Caco-2 (cell line): ENCODE results near the gene MACROD2. TPM values are rescaled to one million over a fixed set of nuclear protein-coding genes. Genes with fewer than 3 reads are reported as not detected.

Experiments
- BruUV-seq: library from RNA; stranded (reverse); fragments of 400-500 nt; replicated peaks from 2 replicates; lab custom pipeline; 2021; lab: Mats Ljungman, UMichigan
- CTCF ChIA-PET: fragments of 300-600 bp; sonication (Branson Sonifier 250); formaldehyde crosslinking; loops from one replicate; lab custom pipeline; 2022; ENCODE audit warnings: antibody characterized with exemption; lab: Charles Lee
- POLR2A ChIA-PET: fragments of 300-600 bp; sonication (Branson Sonifier 250); formaldehyde crosslinking; loops from one replicate; lab custom pipeline; 2022; ENCODE audit warnings: antibody characterized with exemption; lab: Charles Lee
- DNase-seq, 2 experiments: peaks; one replicate each; pipeline versions ENCODE4 v3.0.0 to v3.0.0-alpha.2; 2020 to 2022
- H3K27me3 ChIP-seq: replicated peaks from 2 replicates; pipeline ENCODE4 v1.6.0; 2011; ENCODE audit warnings: low read length; ENCODE audit not compliant: control insufficient read depth, insufficient read depth
- H3K36me3 ChIP-seq: 2 replicates; pipeline ENCODE4 v1.5.1; 2011; ENCODE audit warnings: low read length; ENCODE audit not compliant: control insufficient read depth, insufficient read depth
- H3K4me1 ChIP-seq: fragments of 250-450 bp; sonication (Bioruptor Pico); 2 replicates; pipeline ENCODE4 v1.5.1; 2020; ENCODE audit warnings: mild to moderate bottlenecking
- H3K4me3 ChIP-seq: 2 replicates; pipeline ENCODE4 v1.5.1; 2011; ENCODE audit warnings: low read depth, mild to moderate bottlenecking, control low read depth, low read length
- H3K9me3 ChIP-seq: fragments of 250-450 bp; sonication (Bioruptor Pico); 2 replicates; pipeline ENCODE4 v1.5.1; 2020; ENCODE audit warnings: mild to moderate bottlenecking, moderate library complexity
- H3K27ac Mint-ChIP-seq: one replicate; pipeline ENCODE4 v1.8.0; 2022; ENCODE audit warnings: mixed read lengths; ENCODE audit not compliant: unreplicated experiment
- H3K27me3 Mint-ChIP-seq: one replicate; pipeline ENCODE4 v1.8.0; 2022; ENCODE audit warnings: mixed read lengths; ENCODE audit not compliant: insufficient read depth, unreplicated experiment
- H3K36me3 Mint-ChIP-seq: one replicate; pipeline ENCODE4 v1.8.0; 2022; ENCODE audit warnings: mild to moderate bottlenecking, mixed read lengths; ENCODE audit not compliant: insufficient read depth, unreplicated experiment
- H3K4me1 Mint-ChIP-seq: one replicate; pipeline ENCODE4 v1.8.0; 2022; ENCODE audit warnings: low read depth, mixed read lengths; ENCODE audit not compliant: unreplicated experiment
- H3K4me3 Mint-ChIP-seq: one replicate; pipeline ENCODE4 v1.8.0; 2022; ENCODE audit warnings: mild to moderate bottlenecking, moderate library complexity, mixed read lengths; ENCODE audit not compliant: unreplicated experiment
- H3K9me3 Mint-ChIP-seq: one replicate; pipeline ENCODE4 v1.8.0; 2022; ENCODE audit warnings: mixed read lengths; ENCODE audit not compliant: unreplicated experiment
- intact Hi-C: fragments of 100-400 bp; cut with micrococcal nuclease; formaldehyde crosslinking; loops from one replicate; pipeline ENCODE4 v1.10.0; 2022; ENCODE audit not compliant: unreplicated experiment
- total RNA-seq: library from RNA; stranded (reverse); gene quantifications from 2 replicates; pipeline ENCODE4 v1.2.3, GENCODE V29; 2022
- TF ChIP-seq, protein P1 (sequence below), 2 experiments: fragments of 200-600 bp in 1 of 2; IDR thresholded peaks; 1 replicate in 1 of 2; 2 replicates in 1 of 2; pipeline versions ENCODE4 v1.5.1 to v1.8.0; 2011 to 2022; ENCODE audit warnings: antibody characterized with exemption in 1 of 2, control low read depth in 1 of 2, inconsistent platforms in 1 of 2, low read depth in 1 of 2, low read length in 1 of 2, mild to moderate bottlenecking in 1 of 2, moderate library complexity in 1 of 2; ENCODE audit not compliant: insufficient read depth in 1 of 2, severe bottlenecking in 1 of 2, unreplicated experiment in 1 of 2

MACROD2 gene
- total RNA-seq, 1 experiment from 2014 or later: 6.4 TPM

DNA sequence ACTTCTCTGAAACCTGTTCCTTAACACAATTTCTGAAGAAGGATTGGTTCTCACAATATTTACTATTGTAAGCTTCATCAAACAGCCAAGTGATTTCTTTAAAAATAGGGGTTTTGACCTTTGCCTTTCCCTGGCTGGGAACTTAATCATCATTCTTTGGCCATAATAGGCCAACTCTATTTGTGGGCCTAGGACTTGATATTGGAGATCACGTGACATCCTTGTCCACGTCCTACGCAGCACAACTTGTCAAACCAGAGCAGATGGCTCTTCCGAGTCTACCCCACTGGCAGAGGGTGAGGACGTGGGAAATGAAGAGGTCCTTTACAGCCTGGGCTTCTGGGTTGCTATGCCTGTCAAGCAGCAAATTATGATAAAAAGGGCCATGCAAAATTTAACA lies 1547.3 kb downstream of the MACROD2 start:
- no peak overlapping the region for H3K4me3 Mint-ChIP-seq
- intact Hi-C loops: no loop called here
- Histone ChIP-seq H3K4me3 (no peak overlapping the region), H3K9me3 (no peaks in the 10 kb centered on the region), H3K36me3 (no peaks in the 10 kb centered on the region), H3K27me3 (no peaks in the 10 kb centered on the region), H3K4me1 (peaks cover 4% of the 10 kb centered on the region; the same call in 1 of the 2 replicates)
- H3K9me3 Mint-ChIP-seq: no peaks in the 10 kb centered on the region
- no peak overlapping the region for H3K27ac Mint-ChIP-seq
- DNase-seq: no peak
- ChIA-PET CTCF (no interaction called here), POLR2A (no interaction called here)
- no TSS peak for BruUV-seq
- no peaks in the 10 kb centered on the region for H3K4me1 Mint-ChIP-seq
- H3K36me3 Mint-ChIP-seq: no peaks in the 10 kb centered on the region
- no peaks in the 10 kb centered on the region for H3K27me3 Mint-ChIP-seq
- TF ChIP-seq, protein P1, sequence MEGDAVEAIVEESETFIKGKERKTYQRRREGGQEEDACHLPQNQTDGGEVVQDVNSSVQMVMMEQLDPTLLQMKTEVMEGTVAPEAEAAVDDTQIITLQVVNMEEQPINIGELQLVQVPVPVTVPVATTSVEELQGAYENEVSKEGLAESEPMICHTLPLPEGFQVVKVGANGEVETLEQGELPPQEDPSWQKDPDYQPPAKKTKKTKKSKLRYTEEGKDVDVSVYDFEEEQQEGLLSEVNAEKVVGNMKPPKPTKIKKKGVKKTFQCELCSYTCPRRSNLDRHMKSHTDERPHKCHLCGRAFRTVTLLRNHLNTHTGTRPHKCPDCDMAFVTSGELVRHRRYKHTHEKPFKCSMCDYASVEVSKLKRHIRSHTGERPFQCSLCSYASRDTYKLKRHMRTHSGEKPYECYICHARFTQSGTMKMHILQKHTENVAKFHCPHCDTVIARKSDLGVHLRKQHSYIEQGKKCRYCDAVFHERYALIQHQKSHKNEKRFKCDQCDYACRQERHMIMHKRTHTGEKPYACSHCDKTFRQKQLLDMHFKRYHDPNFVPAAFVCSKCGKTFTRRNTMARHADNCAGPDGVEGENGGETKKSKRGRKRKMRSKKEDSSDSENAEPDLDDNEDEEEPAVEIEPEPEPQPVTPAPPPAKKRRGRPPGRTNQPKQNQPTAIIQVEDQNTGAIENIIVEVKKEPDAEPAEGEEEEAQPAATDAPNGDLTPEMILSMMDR (IDR thresholded peaks at IDR 0.05; ENCODE audit: insufficient read depth in 1 of 2, low read depth in 1 of 2, low read length in 1 of 2, severe bottlenecking in 1 of 2, unreplicated experiment in 1 of 2): no peak

DNA sequence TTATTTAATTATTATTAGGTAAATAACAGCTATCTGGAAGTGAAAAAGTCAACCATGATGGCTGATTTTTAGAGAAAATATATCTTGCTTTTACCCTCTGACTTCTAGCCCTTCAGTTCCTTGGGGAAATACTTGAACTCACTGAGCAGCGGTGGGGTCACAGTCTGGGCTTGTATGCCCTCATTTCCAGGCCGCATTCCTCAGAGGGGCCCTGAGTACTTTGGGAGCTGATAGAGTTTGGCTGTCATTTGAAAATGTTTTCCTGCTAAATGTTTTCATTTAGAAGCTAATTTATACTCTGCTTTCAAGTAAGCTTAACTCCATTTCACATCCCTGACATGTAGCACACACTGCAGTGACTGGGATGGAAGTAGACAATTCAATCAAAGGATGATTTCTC lies 1549.4 kb downstream of the MACROD2 start:
- BruUV-seq: no TSS peak
- H3K36me3 Mint-ChIP-seq: no peaks in the 10 kb centered on the region
- H3K4me1 Mint-ChIP-seq: no peaks in the 10 kb centered on the region
- TF ChIP-seq, protein P1 (IDR thresholded peaks at IDR 0.05; ENCODE audit: insufficient read depth in 1 of 2, low read depth in 1 of 2, low read length in 1 of 2, severe bottlenecking in 1 of 2, unreplicated experiment in 1 of 2): no peak
- H3K27me3 Mint-ChIP-seq: no peaks in the 10 kb centered on the region
- intact Hi-C loops: no loop called here
- Histone ChIP-seq H3K27me3 (no peaks in the 10 kb centered on the region), H3K4me3 (no peak overlapping the region), H3K9me3 (no peaks in the 10 kb centered on the region), H3K4me1 (peaks cover 4% of the 10 kb centered on the region; the same call in 1 of the 2 replicates), H3K36me3 (no peaks in the 10 kb centered on the region)
- no peaks in the 10 kb centered on the region for H3K9me3 Mint-ChIP-seq
- H3K27ac Mint-ChIP-seq: no peak overlapping the region
- POLR2A ChIA-PET: no interaction called here
- no peak overlapping the region for H3K4me3 Mint-ChIP-seq
- CTCF ChIA-PET: interaction anchor here (0.8 kb wide), 1 partner anchor 53 kb away, joined by 6 read pairs; no protein-coding TSS in a partner anchor
- no peak for DNase-seq

DNA sequence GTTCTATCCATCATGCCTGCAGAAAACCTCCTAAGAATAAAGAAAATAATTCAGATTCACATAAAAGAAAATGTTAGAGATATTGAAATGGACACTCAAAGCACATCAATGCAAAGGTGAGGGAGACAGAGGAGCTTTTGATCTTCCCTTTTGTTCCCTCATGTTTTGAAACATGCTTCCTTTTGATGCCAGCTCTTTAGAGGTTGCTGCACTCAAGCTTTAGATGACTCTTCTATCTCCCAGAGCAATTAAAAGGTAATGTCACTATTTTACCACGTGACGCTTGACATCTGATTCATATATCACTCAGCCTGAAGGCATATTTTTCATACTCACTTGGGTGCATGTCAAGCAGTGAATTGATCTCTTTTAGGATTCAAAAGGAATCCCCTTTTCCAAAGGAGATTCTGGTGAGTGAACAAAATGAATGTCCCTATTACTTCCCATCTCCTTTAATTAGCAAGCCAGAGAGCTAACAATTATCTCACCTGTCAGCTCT lies 1551.3 kb downstream of the MACROD2 start:
- H3K9me3 Mint-ChIP-seq: no peaks in the 10 kb centered on the region
- CTCF ChIA-PET: no interaction called here
- peaks cover 4% of the 10 kb centered on the region; the same call in 1 of the 2 replicates for H3K4me1 ChIP-seq
- no peak for DNase-seq
- H3K9me3 ChIP-seq: peaks cover 6% of the 10 kb centered on the region; the same call in 1 of the 2 replicates
- H3K36me3 Mint-ChIP-seq: no peaks in the 10 kb centered on the region
- no peaks in the 10 kb centered on the region for H3K4me1 Mint-ChIP-seq
- TF ChIP-seq, protein P1 (IDR thresholded peaks at IDR 0.05; ENCODE audit: insufficient read depth in 1 of 2, low read depth in 1 of 2, low read length in 1 of 2, severe bottlenecking in 1 of 2, unreplicated experiment in 1 of 2): no peak
- no peaks in the 10 kb centered on the region for H3K27me3 Mint-ChIP-seq
- intact Hi-C loops: no loop called here
- BruUV-seq: no TSS peak
- no peak overlapping the region for H3K4me3 ChIP-seq
- POLR2A ChIA-PET: no interaction called here
- no peaks in the 10 kb centered on the region for H3K27me3 ChIP-seq
- no peaks in the 10 kb centered on the region for H3K36me3 ChIP-seq
- H3K27ac Mint-ChIP-seq: no peak overlapping the region
- H3K4me3 Mint-ChIP-seq: no peak overlapping the region
